Stimulated activated CD8-positive, alpha-beta memory T cell treated with anti-CD3 and anti-CD28 coated beads, Interleukin-12 subunit alpha, Interleukin-12 subunit beta, amount 100 ng/mL, for 4 hours (primary cell): ENCODE data around the gene ALPK1.

Source experiments
- DNase-seq: peaks from one replicate; pipeline ENCODE4 v3.0.0-alpha.2; 2020; ENCODE audit warnings: low read depth

ALPK1 gene

DNA sequence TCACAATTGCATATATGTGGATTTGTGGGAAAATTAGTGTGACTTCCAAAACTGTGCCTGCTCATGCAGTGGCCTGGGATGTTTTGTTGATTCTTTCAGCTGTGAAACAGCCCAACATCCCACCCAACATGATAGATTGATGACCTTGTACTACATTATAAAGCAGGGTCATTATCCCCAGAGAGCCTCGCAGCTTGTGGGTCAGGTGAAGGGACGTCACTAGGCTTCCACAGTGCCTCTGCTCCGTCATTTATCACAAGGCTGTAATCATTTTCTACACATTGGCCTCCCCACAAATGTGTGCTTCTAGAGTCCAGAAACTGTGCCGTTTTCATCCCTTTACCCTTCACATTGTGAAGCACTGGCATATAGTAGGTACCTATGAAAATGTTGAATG, 31.6 kb downstream of the ALPK1 start:
- no peak for DNase-seq

DNA sequence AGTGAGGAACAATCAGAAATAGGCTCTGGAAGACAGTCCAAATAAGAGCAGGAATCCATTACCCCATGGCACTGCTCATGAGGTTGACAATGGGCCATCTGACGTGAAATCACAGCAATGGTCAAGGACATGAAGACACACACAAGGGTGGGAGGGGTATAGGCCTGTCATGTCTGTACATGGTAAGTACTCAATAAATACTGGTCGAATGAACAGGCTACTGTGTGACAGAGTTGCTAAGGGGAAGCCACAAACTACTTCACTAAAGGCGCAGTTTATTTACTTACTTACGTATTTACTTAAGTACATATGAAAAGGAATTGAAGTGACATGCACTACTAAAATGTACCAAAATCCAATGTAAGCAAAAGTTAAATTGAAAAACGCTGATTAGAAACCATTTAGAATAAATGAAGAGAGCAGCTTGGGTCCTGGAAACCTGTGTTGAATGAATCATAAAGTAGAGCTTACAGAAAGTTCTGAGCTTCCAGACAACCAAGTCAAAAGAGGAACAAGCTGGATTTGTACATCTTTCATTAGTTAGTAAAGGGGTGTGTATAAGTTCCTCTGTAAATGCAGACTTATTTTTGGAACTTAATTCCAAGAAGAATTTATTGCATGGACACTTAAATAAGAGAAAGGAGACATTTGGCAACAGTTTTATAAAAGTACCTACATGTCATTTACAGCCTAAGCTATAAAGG, 32.7 kb downstream of the ALPK1 start:
- no peak for DNase-seq

GRCh38 chr4:112330921-112331320, 33.8 kb downstream of the ALPK1 start:
- no peak for DNase-seq

DNA sequence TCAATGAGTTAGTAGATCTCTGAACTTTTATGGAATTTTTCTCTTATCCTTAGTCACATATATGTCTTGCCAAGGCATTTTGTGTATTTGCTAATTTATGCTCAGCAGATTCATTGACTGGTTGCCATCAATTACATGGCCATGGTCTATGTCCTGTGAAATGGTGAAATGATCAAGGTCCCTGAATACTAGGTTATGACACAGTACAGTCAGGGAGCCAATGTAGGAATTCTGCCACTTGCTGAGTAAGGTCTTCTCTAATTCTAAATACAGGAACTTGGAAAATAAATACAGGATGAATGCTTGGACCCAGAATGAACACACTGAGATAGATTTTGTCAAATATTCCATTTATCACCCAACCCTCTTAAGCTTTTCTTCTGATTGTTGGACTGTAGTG, 35.2 kb downstream of the ALPK1 start:
- no peak for DNase-seq

- DNase-seq: no peak
Measured at GRCh38 chr4:112340023-112340422, 42.9 kb downstream of the ALPK1 start.

- DNase-seq: no peak
Measured at GRCh38 chr4:112341033-112341432, 43.9 kb downstream of the ALPK1 start.

DNA sequence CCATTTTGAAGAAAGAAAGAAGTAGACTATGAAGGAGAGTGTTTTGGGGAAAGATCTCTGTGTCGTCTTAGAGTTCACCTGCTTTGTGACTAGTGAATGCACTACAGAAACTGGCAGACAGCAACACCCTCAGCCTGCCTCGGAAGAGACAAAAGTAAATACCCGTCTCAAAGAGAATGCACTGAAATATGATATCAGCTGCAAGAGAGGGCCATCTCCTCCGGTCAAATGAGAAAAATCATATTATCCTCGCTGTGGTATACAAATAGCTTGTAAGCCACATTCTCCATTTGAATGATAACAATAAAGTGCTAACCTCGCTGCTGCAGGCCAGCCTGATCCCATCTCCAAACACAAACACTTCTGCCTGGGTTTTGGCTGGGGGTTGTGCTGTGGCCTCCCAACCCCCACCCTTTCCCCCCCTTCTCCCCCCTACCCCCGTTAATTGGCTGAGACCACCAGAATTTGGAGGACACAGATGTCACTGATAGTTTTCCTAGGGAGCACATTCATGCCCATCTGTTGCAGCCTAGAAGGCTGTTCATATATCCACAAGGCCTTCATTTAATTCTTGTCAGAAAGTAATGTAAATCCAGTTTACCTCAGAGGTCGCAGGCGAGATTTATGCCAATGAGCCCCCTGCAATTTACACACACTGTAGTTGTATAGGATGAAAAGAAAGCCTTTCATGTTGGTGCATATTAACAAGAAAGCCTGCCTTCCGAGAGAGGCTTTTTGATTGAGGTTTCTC, 46.3 kb downstream of the ALPK1 start:
- DNase-seq: no peak

- DNase-seq: no peak
Measured at GRCh38 chr4:112348488-112349158, 51.5 kb downstream of the ALPK1 start.

DNA sequence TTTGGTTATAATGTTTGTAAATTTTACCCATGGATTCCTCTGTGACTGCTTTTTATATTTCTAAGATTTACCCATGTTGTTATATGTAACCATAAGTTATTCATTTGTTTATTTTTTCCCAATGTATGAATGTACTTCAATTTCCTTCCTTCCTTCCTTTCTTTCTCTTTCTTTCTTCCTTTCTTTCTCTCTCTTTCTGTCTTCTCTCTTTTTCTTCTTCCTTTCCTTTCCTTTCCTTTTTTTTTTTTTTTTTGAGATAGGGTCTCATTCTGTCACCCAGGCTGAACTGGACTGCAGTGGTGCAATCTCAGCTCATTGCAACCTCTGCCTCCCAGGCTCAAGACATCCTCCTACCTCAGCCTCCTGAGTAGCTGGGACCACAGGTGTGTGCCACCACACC, 55.6 kb downstream of the ALPK1 start:
- DNase-seq: no peak

GRCh38 chr4:112355662-112356061, 58.5 kb downstream of the ALPK1 start:
- DNase-seq: no peak

DNA sequence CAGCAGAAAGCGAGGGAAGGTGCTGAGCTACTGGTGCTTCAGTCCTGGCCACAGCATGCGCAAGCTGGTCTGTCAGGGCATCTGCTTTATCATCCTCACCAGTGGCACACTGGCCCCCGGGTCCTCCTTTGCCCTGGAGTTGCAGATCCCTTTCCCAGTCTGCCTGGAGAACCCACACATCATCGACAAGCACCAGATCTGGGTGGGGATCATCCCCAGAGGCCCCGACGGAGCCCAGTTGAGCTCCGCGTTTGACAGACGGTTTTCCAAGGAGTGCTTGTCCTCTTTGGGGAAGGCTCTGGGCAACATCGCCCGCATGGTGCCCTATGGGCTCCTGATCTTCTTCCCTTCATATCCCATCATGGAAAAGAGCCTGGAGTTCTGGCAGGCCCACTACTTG, 60.3 kb downstream of the ALPK1 start:
- DNase-seq: no peak

DNA sequence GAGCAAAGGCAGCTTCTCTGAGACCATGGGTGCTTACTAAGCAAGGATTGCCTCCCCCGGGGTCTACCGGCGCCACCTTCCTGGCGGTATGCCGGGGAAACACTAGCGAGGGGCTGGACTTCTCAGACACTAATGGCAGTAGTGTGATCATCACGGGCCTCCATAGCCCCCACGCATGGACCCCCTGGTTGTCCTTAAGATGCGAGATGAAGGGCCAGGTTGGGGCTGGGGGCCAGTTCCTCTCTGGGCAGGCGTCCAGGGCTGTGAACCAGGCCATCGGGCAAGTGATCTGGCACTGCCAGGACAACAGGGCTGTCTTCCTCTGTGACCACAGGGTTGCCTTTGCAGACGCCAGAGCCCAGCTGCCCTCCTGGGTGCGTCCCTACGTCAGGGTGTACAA, 60.7 kb downstream of the ALPK1 start:
- DNase-seq: no peak

DNA sequence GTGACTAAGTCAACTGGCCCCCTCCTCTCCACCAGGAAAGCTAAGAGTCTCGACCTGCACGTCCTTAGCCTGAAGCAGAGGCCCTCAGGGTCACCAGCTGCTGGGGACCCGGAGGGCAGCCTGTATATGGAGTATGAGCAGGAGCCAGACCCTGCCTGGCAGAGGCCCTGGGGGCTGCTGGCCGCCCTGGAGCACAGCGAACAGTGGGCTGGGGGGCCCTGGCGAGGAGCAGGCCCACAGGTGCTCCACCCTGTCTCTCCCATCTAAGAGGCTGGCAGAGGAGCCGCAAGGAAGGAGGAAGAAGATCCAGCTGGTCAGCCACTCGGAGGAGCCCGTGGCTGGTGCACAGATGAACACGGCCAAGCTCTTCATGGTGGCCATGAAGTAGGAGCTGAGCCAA, 61.2 kb downstream of the ALPK1 start:
- no peak for DNase-seq

DNA sequence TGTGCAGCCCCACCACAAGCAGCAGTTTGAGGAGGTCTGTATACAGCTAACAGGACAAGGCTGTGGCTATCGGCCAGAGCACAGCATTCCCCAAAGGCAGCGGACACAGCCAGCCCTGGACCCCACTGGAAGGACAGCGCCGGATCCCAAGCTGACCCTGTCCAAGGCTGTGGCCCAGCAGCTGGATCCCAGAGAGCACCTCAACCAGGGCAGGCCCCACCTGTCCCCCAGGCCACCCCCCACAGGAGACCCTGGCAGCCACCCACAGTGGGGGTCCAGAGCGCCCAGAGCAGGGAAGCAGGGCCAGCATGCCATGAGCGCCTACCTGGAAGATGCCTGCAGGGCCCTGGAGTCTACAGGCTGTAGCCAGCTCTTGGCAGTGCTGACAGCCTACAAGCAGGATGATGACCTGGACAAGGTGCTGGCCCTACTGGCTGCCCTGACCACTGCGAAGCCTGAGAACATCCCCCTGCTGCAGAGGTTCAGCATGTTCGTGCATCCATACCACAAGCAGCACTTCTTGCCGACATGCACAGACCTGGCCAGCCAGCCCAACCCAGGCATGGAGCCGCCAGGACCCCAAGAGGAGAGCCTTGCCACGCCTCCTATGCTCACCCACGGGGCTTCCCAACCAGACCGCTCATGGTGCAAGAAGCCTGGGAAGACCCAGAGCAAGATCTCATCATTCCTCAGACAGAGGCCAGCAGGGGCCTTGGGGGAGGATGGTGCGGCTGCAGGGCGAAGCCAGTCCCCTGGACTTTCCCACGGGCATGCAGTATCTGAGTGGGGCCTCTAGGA, 62.0 kb downstream of the ALPK1 start:
- no peak for DNase-seq

GRCh38 chr4:112361181-112361791, 64.1 kb downstream of the ALPK1 start:
- DNase-seq: no peak

DNA sequence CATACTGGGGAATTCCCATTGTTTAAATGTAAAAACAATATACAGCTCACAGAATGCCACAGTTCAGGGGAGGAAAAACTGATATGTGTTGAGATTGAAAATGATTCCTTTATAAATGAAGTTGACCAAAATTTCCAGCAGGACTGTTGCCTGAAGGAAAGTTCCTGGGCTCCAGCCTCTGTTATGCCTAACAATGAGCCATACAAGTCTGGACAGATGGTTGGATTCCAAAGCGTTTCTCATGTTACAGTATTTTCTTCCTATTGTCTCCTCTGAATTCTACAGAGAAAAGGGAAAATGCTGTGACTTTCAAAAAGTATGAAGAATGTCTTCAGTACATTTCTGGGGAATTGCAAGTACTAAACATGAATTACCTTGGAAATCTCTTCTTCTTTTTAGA, 73.3 kb downstream of the ALPK1 start:
- DNase-seq: no peak

GRCh38 chr4:112371361-112371760, 74.2 kb downstream of the ALPK1 start:
- no peak for DNase-seq

DNA sequence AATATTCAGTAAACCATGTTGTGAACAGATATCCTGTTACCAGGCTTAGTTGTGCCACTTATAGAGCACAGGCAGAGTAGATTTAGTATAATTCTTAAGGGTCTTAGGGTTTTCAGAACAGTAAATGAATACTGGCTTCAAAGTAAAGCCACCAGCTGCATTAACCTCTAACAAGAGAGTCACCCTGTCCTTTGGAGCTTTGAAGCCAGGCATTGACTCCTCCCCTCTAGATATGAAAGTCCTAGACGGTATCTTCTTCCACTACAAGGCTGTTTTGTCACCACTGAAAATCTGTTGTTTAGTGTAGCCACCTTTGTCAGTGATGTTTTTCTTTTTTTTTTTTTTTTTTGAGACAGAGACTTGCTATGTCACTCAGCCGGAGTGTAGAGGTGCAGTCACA, 77.7 kb downstream of the ALPK1 start:
- DNase-seq: no peak

DNA sequence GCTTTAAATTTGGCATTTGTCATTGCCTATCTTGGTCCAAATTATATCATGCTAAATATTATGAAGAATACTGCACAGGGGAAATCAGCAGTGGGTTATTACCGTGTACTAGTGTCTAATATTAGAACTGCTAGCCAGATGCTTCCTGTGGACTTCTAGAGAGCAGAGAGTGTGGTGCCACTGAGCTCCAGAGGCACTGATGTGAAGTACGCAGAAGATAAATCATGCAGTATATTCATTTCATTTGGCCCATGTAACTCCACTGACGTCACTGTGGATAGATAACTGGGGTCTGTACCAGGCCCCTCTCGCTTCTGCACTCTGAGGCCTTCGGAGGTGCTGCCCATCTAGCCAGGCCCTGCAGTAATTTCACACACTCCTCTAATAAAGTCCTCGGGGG, 80.0 kb downstream of the ALPK1 start:
- DNase-seq: no peak

DNA sequence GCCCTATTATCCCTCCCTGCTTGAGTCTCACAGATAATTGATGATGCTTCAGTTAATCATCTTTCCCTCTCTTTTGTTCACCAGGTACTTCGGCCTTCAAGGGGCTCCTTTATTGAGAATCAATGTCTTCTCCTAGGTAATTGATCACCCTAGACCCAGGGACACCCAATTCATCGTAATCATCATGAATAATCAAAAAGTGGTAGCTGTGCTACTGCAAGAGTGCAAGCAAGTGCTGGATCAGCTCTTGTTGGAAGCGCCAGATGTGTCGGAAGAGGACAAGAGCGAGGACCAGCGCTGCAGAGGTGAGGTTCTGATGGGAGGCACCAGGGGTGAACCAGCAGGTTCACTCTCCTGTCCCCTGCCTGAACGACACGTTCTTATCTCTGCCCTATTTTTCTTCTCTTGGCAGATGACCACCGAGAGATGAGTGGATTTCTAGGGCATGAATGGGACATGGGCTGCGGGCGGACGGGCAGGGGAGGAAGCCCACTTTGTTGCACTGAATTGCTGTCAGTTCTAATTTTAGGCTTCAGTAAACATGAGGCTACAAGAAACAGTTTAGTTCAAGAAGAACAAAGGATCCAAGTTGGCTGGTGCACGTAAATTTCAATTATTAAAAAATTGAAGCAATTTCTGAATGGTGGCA, 80.5 kb downstream of the ALPK1 start:
- DNase-seq: no peak

DNA sequence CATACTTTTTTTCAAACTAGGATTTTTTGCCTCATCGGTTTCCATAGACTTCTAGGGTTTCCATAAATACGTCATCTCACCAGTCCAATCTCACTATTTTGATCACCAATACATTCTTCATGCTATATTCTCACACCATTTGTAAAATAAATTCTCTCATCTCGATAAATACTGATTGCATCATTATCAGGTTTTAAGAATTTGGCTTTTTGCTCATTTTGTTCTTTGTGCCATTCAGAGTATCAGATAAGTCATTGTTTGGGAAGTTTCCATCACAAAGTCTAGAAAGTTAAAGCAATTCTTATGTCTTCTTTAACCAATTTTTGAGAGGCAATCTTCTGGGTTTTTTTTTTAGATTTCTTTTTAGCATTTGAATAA, 81.1 kb downstream of the ALPK1 start:
- no peak for DNase-seq

GRCh38 chr4:112378858-112379257, 81.7 kb downstream of the ALPK1 start:
- DNase-seq: no peak
